Measurements from ENCODE around the gene CEP41. TPM values are rescaled to one million over a fixed set of nuclear protein-coding genes. Genes with fewer than 3 reads are reported as not detected.

CEP41 gene
- total and polyA plus RNA-seq, 10 of the 15 experiments (the other 5 are each of a cell fraction or from before 2014, with no cell fraction given): 11.4 to 43.0 (median 24.7) TPM

DNA sequence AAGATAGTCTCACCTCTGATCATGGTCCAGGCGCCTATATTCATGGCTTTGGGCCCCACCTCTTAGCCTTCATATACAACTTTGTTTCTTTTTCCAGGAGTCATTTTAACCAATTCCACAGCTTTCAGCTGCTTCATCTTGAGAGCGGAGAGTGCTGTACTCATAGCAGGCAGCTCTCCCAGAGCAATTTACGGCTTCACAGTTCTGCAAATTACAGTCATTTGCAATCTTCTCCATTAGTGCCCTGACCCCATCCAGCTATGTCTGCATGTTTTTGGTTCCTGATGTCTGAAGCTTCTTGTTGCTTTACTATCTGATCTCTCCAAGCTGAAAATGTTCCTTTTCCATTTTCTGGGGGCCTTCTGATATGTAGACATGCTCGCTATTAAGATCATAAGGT, 33.1 kb upstream of the CEP41 start:
- Histone ChIP-seq H3K9me3 (replicated peaks; ENCODE audit: control insufficient read depth, insufficient read depth, low read length) (no peaks in the 10 kb centered on the region; the same call in 2 of the 3 replicates), H3K4me3 (no peak overlapping the region), H3K4me1 (ENCODE audit: control insufficient read depth, insufficient read depth, low read length) (peaks cover 11% of the 10 kb centered on the region; the same call in 1 of the 2 replicates), H3K36me3 (ENCODE audit: control insufficient read depth in 2 of 2, insufficient read depth in 2 of 2, low read length in 1 of 2) (no peaks in the 10 kb centered on the region), H3K4me2 (ENCODE audit: control insufficient read depth, insufficient read depth) (no peak overlapping the region), H2AFZ (ENCODE audit: control insufficient read depth, low read depth, low read length) (no peak overlapping the region), H4K20me1 (ENCODE audit: control insufficient read depth, insufficient read depth) (no peaks in the 10 kb centered on the region), H3K27ac (ENCODE audit: control insufficient read depth, insufficient read depth) (no peak overlapping the region), H3K9ac (ENCODE audit: control insufficient read depth, insufficient read depth, low read length) (no peak overlapping the region), H3K79me2 (ENCODE audit: control insufficient read depth, insufficient read depth, low read length) (no peaks in the 10 kb centered on the region), H3K27me3 (replicated peaks in 1 of 2; ENCODE audit: control insufficient read depth in 2 of 2, insufficient read depth in 2 of 2, low read length in 1 of 2) (no peaks in the 10 kb centered on the region)
- DNase-seq (ENCODE audit: low read depth, low spot score): no peak
- CTCF ChIA-PET: no interaction called here
- in situ Hi-C loops (cut with MboI) (no loop called here), intact Hi-C loops (cut with micrococcal nuclease; ENCODE audit: unreplicated experiment) (no loop called here)
- no TSS peak for BruUV-seq (replicated peaks)
- RAD21 ChIA-PET (ENCODE audit: unreplicated experiment): interaction anchor here (1.5 kb wide), 1 partner anchor 10 kb away, joined by 3 read pairs; no protein-coding TSS in a partner anchor
- POLR2A ChIA-PET: no interaction called here
- 90% methylated on average over 4 of the region's 4 CpGs for WGBS (ENCODE audit: insufficient coverage, insufficient replicate concordance, low lambda C conversion rate, missing lambda C conversion rate)
- no peak for FAIRE-seq
- no peak for ATAC-seq
- TF ChIP-seq GATAD2B (conservative IDR thresholded peaks at IDR 0.05; ENCODE audit: low read depth): no peak
- no peak for TF ChIP-seq ZNF24 (IDR thresholded peaks at IDR 0.05)
- no peak for TF ChIP-seq POLR2AphosphoS5 (IDR thresholded peaks at IDR 0.05; ENCODE audit: low read length)
- TF ChIP-seq ZNF207 (IDR thresholded peaks at IDR 0.05; ENCODE audit: borderline replicate concordance): no peak
- TF ChIP-seq EED (IDR thresholded peaks at IDR 0.05; ENCODE audit: low read depth): no peak
- TF ChIP-seq ATF2 (IDR thresholded peaks at IDR 0.05; ENCODE audit: low read length): no peak
- TF ChIP-seq NBN (IDR thresholded peaks at IDR 0.05): no peak
- TF ChIP-seq NR2C1 (IDR thresholded peaks at IDR 0.05): no peak
- no peak for TF ChIP-seq ESRRA (IDR thresholded peaks at IDR 0.05; ENCODE audit: low read length)
- TF ChIP-seq SIN3A (IDR thresholded peaks at IDR 0.05; ENCODE audit: low read depth, low read length): no peak
- TF ChIP-seq PAX5 (IDR thresholded peaks at IDR 0.05; ENCODE audit: borderline replicate concordance, low read depth, low read length): no peak
- TF ChIP-seq PBX3 (IDR thresholded peaks at IDR 0.05; ENCODE audit: insufficient replicate concordance, low read depth, low read length): no peak
- no peak for TF ChIP-seq SUPT20H (IDR thresholded peaks at IDR 0.05; ENCODE audit: borderline replicate concordance, control insufficient read depth, low read depth, low read length)
- TF ChIP-seq RBBP5 (conservative IDR thresholded peaks at IDR 0.05): no peak
- no peak for TF ChIP-seq SIX5 (IDR thresholded peaks at IDR 0.05; ENCODE audit: low read depth, low read length, severe bottlenecking)
- TF ChIP-seq FOXM1 (IDR thresholded peaks at IDR 0.05; ENCODE audit: low read depth, low read length): no peak
- TF ChIP-seq, protein P1, sequence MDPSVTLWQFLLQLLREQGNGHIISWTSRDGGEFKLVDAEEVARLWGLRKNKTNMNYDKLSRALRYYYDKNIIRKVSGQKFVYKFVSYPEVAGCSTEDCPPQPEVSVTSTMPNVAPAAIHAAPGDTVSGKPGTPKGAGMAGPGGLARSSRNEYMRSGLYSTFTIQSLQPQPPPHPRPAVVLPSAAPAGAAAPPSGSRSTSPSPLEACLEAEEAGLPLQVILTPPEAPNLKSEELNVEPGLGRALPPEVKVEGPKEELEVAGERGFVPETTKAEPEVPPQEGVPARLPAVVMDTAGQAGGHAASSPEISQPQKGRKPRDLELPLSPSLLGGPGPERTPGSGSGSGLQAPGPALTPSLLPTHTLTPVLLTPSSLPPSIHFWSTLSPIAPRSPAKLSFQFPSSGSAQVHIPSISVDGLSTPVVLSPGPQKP (IDR thresholded peaks at IDR 0.05; ENCODE audit: low read depth, low read length): no peak
- no peak for TF ChIP-seq MYB (IDR thresholded peaks at IDR 0.05; ENCODE audit: borderline replicate concordance, low read depth, low read length)
- TF ChIP-seq MEF2A (IDR thresholded peaks at IDR 0.05; ENCODE audit: insufficient read depth, low read depth, low read length): no peak
- TF ChIP-seq PML (IDR thresholded peaks at IDR 0.05; ENCODE audit: low read length): no peak
- SMC1A ChIA-PET (ENCODE audit: uncharacterized antibody, unreplicated experiment): interaction anchor here (1.5 kb wide), 1 partner anchor 10 kb away, joined by 7 read pairs; no protein-coding TSS in a partner anchor

Data from GM12878 (cell line).